ENCODE results near the gene ZC3H12C. TPM values are rescaled to one million over a fixed set of nuclear protein-coding genes. Genes with fewer than 3 reads are reported as not detected.

Gene ZC3H12C
- total and polyA plus RNA-seq, 2 of the 4 experiments (the other 2 are of a cell fraction), result 4.2 to 15.8 TPM

- Histone ChIP-seq H3K14ac (replicated peaks; ENCODE audit: low read depth, low read length) (no peak overlapping the region; the same call in 1 of the 2 replicates), H3K36me3 (ENCODE audit: control insufficient read depth, insufficient read depth, low read length) (0 out of 2 replicates have a peak, but pooled peaks cover 1% of the 10 kb centered on the region), H3K9ac (ENCODE audit: low read depth, low read length) (no peak overlapping the region), H4K5ac (ENCODE audit: low read depth, low read length) (no peak overlapping the region), H4K20me1 (ENCODE audit: insufficient read depth, low read length) (no peaks in the 10 kb centered on the region), H2AK9ac (replicated peaks; ENCODE audit: low read depth, low read length, poor library complexity) (no peak overlapping the region), H4K91ac (ENCODE audit: insufficient read depth, low read depth, low read length) (no peak overlapping the region), H3K27ac (ENCODE audit: insufficient read depth, low read length) (no peak overlapping the region), H2AK5ac (ENCODE audit: low read depth, low read length) (no peak overlapping the region), H2BK5ac (ENCODE audit: low read depth, low read length, poor library complexity, severe bottlenecking) (no peak overlapping the region), H3K9me3 (ENCODE audit: control insufficient read depth, insufficient read depth, low read length) (no peaks in the 10 kb centered on the region), H4K8ac (ENCODE audit: low read depth in 2 of 2, low read length in 2 of 2) (no peak overlapping the region), H3K79me1 (ENCODE audit: low read depth in 1 of 2, low read length in 2 of 2) (peaks cover 3% of the 10 kb centered on the region in 2 experiments; a peak in 1 of 4 replicates), H2BK120ac (ENCODE audit: low read depth, low read length) (no peak overlapping the region), H3K23ac (ENCODE audit: low read depth, low read length) (no peak overlapping the region), H3K9me1 (ENCODE audit: insufficient read depth, low read length) (peaks cover 10% of the 10 kb centered on the region; the same call in 1 of the 2 replicates), H2AFZ (replicated peaks; ENCODE audit: low read length, poor library complexity) (no peak overlapping the region), H3K4me2 (ENCODE audit: low read depth, low read length) (no peak overlapping the region), H3K4ac (ENCODE audit: low read depth, low read length) (no peak overlapping the region), H2BK20ac (ENCODE audit: low read depth, low read length) (no peak overlapping the region; the same call in 1 of the 2 replicates), H3K27me3 (ENCODE audit: control insufficient read depth, insufficient read depth, low read length) (no peaks in the 10 kb centered on the region), H3K56ac (ENCODE audit: extremely low read depth, insufficient read depth, low read length) (no peak overlapping the region), H3K4me1 (ENCODE audit: control insufficient read depth, insufficient read depth, low read length) (peaks cover 9% of the 10 kb centered on the region), H2BK15ac (ENCODE audit: low read depth, low read length) (no peak overlapping the region), H3K18ac (ENCODE audit: low read depth, low read length) (no peak overlapping the region), H3K4me3 (ENCODE audit: insufficient read depth, low read depth, low read length) (no peak overlapping the region)
- TF ChIP-seq RAD21 (IDR thresholded peaks at IDR 0.05; ENCODE audit: low read length) (no peak), ELK1 (IDR thresholded peaks at IDR 0.05; ENCODE audit: borderline replicate concordance, low read depth, low read length) (no peak), NFE2L2 (IDR thresholded peaks at IDR 0.05; ENCODE audit: low read depth, low read length) (no peak), RCOR1 (IDR thresholded peaks at IDR 0.05; ENCODE audit: insufficient replicate concordance, low read length) (no peak), MAFK (IDR thresholded peaks at IDR 0.05; ENCODE audit: low read depth, low read length) (no peak), USF2 (IDR thresholded peaks at IDR 0.05; ENCODE audit: low read depth, low read length) (no peak), SMC3 (IDR thresholded peaks at IDR 0.05; ENCODE audit: low read depth, low read length) (no peak), BHLHE40 (IDR thresholded peaks at IDR 0.05; ENCODE audit: low read depth, low read length) (no peak), CEBPB (IDR thresholded peaks at IDR 0.05; ENCODE audit: low read depth, low read length) (no peak), POLR2A (IDR thresholded peaks at IDR 0.05; ENCODE audit: low read depth, low read length) (no peak), MXI1 (IDR thresholded peaks at IDR 0.05; ENCODE audit: borderline replicate concordance, low read depth, low read length) (no peak), MAZ (IDR thresholded peaks at IDR 0.05; ENCODE audit: borderline replicate concordance, low read depth, low read length) (no peak), RFX5 (IDR thresholded peaks at IDR 0.05; ENCODE audit: low read depth, low read length) (no peak), CTCF (conservative IDR thresholded peaks at IDR 0.05; ENCODE audit: low read depth, low read length) (no peak), FOS (IDR thresholded peaks at IDR 0.05; ENCODE audit: low read depth, low read length) (no peak), CHD1 (IDR thresholded peaks at IDR 0.05; ENCODE audit: low read depth, low read length) (no peak)
- DNase-seq (peak; percentile 22), ATAC-seq (ENCODE audit: low read depth) (no peak)
- 98% methylated on average over 5 of the region's 11 CpGs; no CpG with 5 or more reads in 1 of the 2 experiments for WGBS, 2 experiments (ENCODE audit: extremely low coverage in 2 of 2, insufficient read length in 1 of 2)
- BruUV-seq (replicated peaks), result no TSS peak
- intact Hi-C loops (cut with micrococcal nuclease) (no loop called here), dilution Hi-C loops (cut with HindIII; ENCODE audit: low sequenced_read_pairs, unreplicated experiment) (no loop called here), in situ Hi-C loops (cut with MboI; ENCODE audit: low sequenced_read_pairs) (no loop called here)
- CTCF ChIA-PET, result no interaction called here
- POLR2A ChIA-PET (ENCODE audit: unreplicated experiment), result interaction anchor here (0.5 kb wide), 1 partner anchor 18 kb away, joined by 5 read pairs; no protein-coding TSS in a partner anchor
Observed at GRCh38 chr11:110172468-110173065, 79.4 kb downstream of the ZC3H12C start.

All from IMR-90 (cell line).